Measurements from ENCODE around the gene SFMBT1. TPM values are rescaled to one million over a fixed set of nuclear protein-coding genes. Genes with fewer than 3 reads are reported as not detected.

Gene SFMBT1
- total RNA-seq, 1 donor from 2014 or later, result 14.9 TPM

DNA sequence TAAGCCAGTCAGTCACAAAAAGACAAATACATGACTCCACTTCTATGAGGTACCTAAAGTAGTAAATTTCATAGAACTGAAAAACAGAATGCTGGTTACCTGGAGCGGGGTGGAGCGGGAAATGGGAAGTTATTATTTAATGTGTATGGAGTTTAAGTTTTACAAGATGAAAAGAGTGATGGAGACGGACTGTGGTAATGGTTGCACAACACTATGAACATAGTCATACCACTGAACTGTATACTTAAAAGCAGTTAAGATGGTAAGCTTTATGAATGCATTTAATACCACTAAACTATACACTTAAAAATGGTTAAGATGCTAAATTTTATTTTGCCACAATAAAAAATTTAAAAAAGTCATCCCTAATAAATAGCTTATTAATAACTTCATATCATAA is 23.2 kb downstream of the SFMBT1 start:
- intact Hi-C loops (cut with DNase I), result no loop called here
- no peak for ATAC-seq
- no peak for DNase-seq (ENCODE audit: missing footprints)

DNA sequence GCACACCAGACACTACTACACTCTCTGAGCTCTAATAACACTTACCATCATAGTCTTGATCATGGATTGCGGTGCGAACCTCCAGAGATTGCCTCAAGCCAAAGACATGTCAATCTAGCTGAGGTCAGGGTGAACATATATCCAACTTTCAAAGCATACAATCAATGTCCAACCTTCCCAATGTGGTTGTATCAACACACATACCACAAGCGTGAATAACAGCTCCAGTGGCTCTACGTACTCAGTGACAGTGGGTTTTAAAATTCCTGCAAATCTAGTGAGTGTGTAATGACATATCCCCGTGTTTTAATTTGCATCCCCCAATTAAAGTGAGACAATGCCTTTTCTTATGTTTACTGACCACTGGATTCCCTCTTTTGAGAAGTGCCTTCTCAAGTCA is 29.6 kb downstream of the SFMBT1 start:
- DNase-seq (ENCODE audit: missing footprints) (no peak), ATAC-seq (no peak)
- intact Hi-C loops (cut with DNase I), result no loop called here

DNA sequence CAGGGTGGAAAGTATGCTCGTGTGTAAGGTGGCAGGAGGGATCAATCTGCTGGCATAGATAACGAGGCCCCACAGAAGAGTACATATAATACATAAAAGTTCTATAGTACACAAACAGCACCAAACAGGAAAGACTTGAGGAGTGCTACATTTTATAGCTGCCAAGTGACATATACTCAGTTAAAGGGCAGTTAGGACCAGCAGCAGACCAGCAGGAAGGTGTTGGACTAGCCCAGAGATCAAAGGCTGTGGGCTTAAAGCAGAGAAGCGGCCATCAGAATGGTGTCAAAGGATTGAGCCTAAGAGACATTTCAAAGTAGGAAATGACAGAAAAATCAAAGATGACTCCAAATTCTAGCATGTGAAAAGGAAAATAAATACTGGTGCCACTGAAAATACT is 34.5 kb downstream of the SFMBT1 start:
- ATAC-seq (no peak), DNase-seq (ENCODE audit: missing footprints) (no peak)
- intact Hi-C loops (cut with DNase I), result no loop called here

DNA sequence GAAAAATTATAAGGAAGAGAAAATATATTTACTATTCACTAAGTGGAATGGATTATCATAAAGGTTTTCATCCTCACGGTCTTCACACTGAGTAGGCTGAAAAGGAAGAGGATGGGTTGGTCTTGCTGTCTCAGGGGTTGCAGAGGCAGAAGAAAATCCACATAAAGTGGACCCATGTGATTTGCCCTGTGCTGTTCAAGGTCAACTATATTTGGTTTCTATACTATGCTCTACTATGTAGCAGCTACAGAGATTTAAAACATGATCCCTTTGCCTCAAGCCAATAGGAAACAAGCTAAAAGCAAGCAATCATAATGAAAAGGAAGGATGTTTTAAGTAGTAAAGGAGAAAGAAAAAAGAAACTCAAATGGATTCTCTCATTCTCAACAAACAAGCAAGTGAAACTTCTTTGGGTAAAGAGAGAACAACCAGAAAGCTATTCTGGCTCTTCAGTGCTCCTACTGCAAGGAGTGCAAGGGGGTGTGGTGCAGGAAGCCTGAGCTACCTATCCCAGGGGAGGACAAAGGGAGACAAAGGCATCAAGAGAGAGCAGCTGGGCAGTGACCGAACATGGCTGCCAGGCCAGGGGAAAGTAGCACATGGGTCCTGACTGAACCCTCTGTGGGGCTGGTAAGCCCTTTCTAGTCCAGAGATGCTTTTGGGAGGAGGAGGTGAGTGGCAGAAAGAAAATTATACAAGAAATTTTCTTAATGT is 35.9 kb downstream of the SFMBT1 start:
- no peak for ATAC-seq
- intact Hi-C loops (cut with DNase I), result no loop called here

DNA sequence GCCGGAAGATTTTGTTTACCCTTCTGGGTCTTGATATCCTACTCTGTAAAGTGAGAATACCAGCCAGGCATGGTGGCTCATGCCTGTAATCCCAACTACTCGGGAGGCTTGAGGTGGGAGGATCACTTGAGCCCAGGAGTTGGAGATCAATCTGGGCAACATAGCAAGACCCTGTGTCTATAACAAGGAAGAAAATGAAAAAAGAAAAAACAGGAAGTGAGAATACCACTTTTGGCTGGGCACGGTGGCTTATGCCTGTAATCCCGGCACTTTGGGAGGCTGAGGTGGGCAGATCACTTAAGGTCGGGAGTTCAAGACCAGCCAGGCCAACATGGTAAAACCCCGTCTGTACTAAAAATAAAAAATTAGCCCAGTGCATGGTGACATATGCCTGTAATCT is 36.9 kb downstream of the SFMBT1 start:
- DNase-seq (ENCODE audit: missing footprints) (no peak), ATAC-seq (no peak)
- intact Hi-C loops (cut with DNase I), result no loop called here

More for the DNA sequence above, 35.9 kb downstream of the SFMBT1 start:
- no peak for DNase-seq (ENCODE audit: missing footprints)

DNA sequence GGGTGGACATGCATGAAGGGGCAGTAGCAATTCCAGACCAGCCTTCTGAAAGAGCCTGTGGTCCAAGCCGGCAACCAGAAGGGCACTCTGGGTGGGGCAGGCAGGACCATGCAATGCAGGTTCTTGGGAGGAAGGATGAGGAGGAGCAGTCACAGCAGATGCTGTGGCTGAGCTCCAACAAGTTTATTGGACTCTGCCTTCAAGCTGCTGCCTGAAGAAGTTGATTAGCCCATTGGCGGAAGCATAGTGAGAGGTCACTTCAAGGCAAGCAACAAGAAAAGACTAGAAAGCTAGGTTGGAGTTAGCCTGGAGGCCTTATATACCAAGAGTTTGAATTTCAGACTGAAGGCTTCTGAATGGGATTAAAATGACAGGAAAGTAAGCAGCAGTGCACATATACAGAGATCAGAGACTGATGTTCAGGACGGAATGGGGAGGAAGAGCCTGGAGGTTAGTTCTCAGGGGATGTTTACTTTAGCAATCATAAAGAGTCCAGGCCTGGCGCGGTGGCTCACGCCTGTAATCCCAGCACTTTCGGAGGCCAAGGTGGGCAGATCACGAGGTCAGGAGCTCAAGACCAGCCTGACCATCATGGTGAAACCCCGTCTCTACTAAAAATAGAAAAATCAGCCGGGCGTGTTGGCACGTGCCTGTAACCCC is 39.9 kb downstream of the SFMBT1 start:
- ATAC-seq, result no peak
- intact Hi-C loops (cut with DNase I), result no loop called here

DNA sequence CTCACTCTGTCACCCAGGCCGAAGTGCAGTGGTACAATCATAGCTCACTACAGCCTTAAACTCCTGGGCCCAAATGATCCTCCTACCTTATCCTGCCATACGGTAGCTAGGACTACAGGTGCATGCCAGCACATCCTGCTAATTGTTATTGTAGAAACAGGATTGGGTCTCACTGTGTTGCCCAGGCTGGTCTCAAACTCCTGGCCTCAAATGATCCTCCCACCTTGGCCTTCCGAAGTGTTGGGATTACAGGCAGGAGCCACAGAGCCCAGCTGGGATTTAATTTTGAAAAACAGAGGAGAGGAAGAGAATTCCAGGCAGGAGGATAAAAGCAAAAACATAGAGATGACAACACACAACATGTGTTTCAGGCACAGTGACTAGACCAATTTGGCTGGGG is 40.5 kb downstream of the SFMBT1 start:
- intact Hi-C loops (cut with DNase I), result no loop called here
- ATAC-seq (no peak), DNase-seq (ENCODE audit: missing footprints) (no peak)

More for the DNA sequence above, 39.9 kb downstream of the SFMBT1 start:
- no peak for DNase-seq (ENCODE audit: missing footprints)

DNA sequence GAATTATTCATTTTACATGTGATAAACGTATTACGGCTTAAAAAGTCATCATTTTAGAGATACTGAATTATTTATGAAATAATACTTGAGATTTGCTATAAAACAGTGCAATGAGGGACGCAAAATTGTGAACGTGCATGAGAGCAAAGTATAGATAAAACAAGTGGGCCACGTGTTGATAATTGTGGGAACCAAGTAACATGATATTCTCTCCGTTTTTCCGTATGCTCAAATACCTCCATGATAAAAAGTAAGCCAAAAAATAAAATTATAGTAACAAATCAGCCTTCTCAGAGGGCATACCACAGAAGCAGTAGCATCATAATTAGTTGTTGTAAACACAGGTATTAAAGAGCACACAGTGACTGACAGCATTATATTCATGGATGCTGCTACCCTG is 42.6 kb downstream of the SFMBT1 start:
- intact Hi-C loops (cut with DNase I), result no loop called here
- DNase-seq (ENCODE audit: missing footprints) (no peak), ATAC-seq (no peak)

DNA sequence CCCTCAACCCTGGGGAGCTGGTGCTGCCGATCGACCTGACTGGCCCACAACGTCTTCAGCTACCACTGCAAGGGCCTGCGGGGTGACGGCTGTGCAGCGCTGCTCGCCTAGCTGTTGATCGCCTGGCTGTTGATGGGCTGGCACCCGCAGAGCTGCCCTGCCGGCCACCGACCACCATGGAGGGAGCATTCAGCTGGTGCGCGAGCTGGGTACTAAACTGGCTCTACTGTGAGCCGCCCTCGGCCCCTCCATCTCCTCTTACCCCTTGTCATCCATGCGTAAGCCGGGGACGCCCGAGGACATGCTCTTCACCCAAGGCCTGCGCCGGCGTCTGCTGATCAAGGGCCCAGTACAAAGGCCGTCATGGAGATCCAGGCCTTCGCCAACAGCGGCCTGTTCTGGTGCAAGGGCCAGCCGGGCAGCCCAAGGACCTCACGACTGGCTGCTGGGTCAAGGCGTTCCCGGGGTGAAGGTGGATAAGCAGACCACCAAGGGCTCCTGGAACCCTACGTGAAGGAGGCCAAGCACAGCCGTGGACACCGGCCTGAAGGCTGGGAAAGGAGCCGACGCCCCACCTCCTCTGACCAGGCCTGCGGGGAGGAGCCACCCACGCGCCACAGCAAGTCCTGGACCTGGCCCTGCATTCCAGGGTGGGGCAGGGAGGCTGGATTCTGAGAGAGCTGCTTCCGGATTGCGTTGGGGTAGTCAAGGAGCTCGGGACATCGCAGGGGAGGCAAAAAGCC is 46.9 kb downstream of the SFMBT1 start:
- no peak for ATAC-seq
- intact Hi-C loops (cut with DNase I), result no loop called here
- DNase-seq (ENCODE audit: missing footprints), result no peak

DNA sequence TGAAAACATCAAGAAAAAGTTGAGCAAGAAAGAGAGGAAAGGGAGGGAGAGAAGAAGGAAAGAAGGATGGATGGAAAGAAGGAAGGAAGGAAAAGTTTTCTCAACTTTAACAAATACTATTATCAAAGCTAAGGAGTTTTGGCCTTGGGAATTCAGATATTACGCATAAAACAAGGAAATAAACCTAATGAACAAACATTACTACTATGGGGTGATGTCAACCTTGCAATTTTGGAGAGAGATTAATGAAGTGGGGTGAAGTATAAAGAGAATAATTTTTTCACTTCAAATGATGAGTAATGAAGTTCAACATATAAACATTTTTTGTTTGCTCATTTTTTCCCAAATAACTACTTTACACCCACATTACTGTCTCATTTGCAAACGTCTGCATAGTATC is 55.2 kb downstream of the SFMBT1 start:
- ATAC-seq, result no peak
- no peak for DNase-seq (ENCODE audit: missing footprints)
- intact Hi-C loops (cut with DNase I), result no loop called here

DNA sequence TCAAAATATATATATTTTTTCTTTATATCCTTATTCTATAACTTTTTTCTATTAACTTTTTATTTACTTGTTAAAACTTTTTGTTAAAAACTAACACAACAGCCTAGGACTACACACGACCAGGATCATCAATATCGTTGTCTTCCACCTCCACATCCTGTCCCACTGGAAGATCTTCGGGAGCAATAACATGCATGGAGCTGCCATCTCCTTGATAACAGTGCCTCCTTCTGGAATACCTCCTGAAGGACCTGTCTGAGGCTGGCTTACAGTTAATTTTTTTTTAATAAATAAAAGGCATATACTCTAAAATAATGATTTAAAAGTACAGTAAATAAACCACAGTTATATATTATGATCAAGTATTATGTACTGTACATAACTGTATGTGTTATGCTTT is 58.9 kb downstream of the SFMBT1 start:
- intact Hi-C loops (cut with DNase I), result no loop called here
- DNase-seq (ENCODE audit: missing footprints), result no peak
- ATAC-seq, result no peak

DNA sequence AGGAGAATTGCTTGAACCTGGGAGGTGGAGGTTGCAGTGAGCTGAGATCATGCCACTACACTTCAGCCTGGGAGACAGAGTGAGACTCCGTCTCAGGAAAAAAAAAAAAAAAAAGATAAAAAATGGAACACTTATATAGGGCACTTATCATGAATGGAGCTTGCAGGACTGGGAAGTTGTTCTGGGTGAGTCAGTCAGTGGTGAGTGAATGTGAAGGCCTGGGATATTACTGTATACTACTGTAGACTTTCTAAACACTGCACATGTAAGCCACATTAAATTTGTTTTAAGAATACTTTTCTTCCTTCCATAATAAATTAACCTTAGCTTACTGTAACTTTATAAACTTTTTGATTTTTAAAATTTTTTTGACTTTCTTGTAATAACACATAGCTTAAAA is 59.8 kb downstream of the SFMBT1 start:
- ATAC-seq (no peak), DNase-seq (ENCODE audit: missing footprints) (no peak)
- intact Hi-C loops (cut with DNase I), result no loop called here

DNA sequence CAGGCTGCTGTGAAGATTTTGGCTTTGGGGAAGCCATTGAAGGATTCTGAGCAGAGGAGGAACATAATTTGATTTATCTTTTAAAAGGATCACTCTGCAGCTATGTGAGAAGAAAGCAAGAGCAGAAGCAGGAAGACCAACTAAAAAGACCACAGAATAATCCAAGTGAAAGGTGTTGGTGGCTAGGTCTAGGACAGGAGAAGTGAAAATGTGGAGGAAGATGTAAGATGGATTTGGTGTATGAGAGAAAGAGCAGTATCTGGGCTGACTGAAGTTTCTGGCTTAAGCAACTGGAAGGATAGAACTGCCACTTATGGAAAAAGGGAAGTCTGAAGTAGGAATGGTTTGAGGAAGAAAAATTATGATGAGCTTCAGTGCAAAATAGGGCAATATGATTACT is 62.0 kb downstream of the SFMBT1 start:
- no peak for DNase-seq (ENCODE audit: missing footprints)
- no peak for ATAC-seq
- intact Hi-C loops (cut with DNase I), result no loop called here

DNA sequence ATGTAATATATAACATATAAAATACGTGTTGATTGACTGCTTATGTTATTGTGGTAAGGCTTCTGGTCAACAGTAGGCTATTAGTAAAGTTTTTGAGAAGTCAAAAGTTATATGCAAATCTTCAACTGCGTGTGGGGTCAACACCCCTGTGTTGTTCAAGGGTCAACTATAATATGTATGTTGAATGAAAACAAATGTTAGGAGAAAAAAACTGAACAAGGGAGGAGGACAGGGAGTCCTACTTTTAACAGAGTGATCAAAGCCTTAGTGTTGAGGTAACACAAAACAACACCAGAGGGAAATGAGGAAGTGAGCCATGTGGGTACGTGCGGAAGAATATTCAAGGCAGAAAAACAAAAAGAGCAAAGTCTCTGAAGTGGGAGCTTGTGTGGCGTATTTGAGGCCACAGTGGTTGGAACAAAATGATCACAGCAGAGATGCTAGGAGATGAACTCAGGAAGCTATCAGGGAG is 62.5 kb downstream of the SFMBT1 start:
- ATAC-seq (no peak), DNase-seq (ENCODE audit: missing footprints) (no peak)
- intact Hi-C loops (cut with DNase I), result no loop called here

DNA sequence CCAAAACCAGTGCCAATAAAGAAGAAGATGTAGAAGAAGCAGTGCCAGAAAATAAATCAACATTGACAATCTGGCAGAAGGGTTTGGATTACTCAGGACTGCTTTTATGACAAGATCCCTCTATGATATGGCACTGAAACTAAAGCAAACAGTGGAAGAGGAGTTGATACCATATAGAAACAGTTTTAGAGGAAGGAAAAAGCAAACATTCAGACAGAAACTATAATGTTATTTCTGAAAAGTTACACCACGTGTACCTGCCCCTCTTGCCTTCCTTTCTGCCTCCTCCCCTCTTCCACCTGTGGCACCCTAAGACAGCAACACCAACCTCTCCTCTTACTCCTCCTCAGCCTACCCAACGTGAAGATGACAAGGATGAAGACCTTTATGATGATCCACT is 63.0 kb downstream of the SFMBT1 start:
- intact Hi-C loops (cut with DNase I), result no loop called here
- DNase-seq (ENCODE audit: missing footprints), result no peak
- no peak for ATAC-seq

DNA sequence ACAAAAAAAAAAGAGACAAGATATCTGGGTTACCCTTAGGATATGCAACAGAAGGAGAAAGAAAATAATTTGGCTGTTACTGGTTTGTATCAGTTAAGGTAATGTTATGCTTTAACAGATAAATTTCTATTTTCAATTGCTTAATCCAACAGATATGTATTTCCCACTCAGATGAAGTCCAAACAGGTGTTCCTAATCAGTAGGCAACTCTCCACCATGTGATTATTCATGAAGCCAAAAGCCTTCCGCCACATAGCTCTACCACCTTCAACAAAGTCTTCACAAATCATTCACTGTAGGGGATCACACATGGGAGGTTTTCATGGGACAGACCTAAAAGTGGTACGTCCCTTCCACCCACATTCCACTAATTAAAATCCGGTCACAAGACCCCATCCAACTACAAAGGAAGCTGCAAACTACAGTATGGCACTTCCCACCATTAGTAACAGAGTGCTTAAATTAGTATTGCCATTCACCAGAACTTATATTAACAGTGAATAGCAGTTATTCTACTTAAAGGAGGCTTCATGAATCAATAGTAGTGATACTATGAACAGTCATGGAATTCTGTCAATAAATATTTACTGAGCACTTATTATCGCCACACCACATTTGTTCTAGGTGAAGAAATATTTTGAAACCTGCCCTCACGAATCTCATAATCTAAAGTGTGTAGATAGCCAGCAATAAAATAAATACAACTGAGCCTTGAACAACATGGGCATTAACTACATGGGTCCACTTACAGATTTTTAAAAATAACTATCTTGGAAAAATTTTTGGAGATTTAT is 66.5 kb downstream of the SFMBT1 start:
- DNase-seq (ENCODE audit: missing footprints) (no peak), ATAC-seq (no peak)
- intact Hi-C loops (cut with DNase I), result no loop called here

DNA sequence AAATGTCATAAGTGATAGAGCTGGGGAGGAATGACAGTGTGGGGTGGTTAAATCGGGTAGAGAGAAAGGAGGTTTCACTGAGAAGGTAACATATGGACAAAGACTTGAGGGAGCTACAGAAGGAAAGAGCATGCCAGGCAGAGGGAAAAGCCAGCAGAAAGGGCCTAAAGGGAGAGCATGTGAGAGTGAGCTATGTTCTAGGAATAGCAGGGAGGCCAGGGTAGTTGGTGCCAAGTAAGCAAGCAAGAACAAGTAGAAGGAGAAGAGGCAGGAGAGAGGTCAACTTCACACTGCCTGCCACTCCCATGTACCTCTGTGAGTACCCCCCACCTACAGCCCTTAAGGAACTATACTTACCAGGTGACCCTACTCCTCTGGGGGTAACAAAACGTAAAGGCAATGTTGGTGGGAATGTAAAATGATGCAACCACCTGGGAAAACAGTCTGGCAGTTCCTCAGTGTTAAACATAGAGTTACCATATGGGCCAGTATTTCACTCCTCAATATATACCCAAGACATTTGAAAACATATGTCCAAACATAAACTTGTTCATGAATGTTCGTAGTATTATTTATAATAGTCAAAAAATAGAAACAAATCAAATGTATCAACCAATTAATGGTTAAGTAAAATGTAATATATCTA is 67.6 kb downstream of the SFMBT1 start:
- DNase-seq (ENCODE audit: missing footprints) (no peak), ATAC-seq (peak; percentile 81)
- intact Hi-C loops (cut with DNase I), result no loop called here

DNA sequence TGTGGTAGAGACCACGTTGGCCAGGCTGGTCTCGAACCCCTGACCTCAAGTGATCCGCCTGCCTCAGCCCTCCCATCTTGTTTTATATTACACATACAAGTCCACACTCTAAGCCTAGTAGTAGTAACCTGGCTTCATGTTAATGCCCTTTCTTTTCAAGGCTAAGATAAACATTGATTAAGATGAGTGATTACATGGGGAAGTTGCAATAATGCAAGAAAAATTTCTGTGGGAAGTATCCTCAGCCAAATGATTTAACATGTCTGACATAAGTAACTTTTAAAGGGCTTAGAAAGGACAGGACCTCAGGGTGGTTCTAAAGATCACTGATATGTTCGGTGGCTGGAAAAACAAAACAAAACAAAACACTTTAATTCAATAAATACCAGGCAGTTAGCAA is 72.1 kb downstream of the SFMBT1 start:
- ATAC-seq, result no peak
- no peak for DNase-seq (ENCODE audit: missing footprints)
- intact Hi-C loops (cut with DNase I), result no loop called here

DNA sequence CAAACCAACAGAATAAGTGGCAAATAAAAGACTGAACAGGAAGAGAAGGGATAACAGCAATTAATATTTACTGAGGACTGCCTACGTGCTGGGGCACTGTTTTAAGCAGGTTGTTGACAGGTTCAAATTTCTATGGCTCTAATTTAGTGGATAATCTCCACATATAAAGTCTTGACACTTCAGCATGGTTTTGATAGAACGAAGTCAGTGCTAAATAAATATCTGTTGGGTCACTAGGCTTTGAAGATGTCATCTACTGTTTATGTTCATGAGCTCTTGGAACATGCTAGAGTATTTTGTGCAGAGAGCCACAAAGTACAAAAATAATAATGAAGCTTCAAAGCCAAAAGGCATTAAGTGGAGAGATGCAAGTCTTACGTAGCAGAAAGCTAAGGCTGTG is 74.0 kb downstream of the SFMBT1 start:
- DNase-seq (ENCODE audit: missing footprints), result no peak
- intact Hi-C loops (cut with DNase I), result no loop called here
- no peak for ATAC-seq

Measured in Right ventricle myocardium inferior (tissue), 1 donor.